Mesothelial cell of epicardium (in vitro differentiated cells): ENCODE data around the gene PRKN. TPM values are rescaled to one million over a fixed set of nuclear protein-coding genes. Genes with fewer than 3 reads are reported as not detected.

Experiments used
- DNase-seq, 2 experiments: peaks; one replicate each; pipeline ENCODE4 v3.0.0; 2021; ENCODE audit warnings: low spot score in 2 of 2; ENCODE audit not compliant: unreplicated experiment in 2 of 2
- H3K27ac Mint-ChIP-seq: 2 replicates; pipeline ENCODE4 v1.8.0; 2021; ENCODE audit warnings: mixed read lengths
- H3K27me3 Mint-ChIP-seq: 2 replicates; pipeline ENCODE4 v1.8.0; 2021; ENCODE audit warnings: low read depth, mixed read lengths
- H3K36me3 Mint-ChIP-seq: 2 replicates; pipeline ENCODE4 v1.8.0; 2021; ENCODE audit warnings: mixed read lengths
- H3K4me1 Mint-ChIP-seq: 2 replicates; pipeline ENCODE4 v1.8.0; 2021; ENCODE audit warnings: mixed read lengths
- H3K4me3 Mint-ChIP-seq: 2 replicates; pipeline ENCODE4 v1.8.0; 2021; ENCODE audit warnings: mild to moderate bottlenecking, moderate library complexity, mixed read lengths
- H3K9me3 Mint-ChIP-seq: 2 replicates; pipeline ENCODE4 v1.8.0; 2021; ENCODE audit warnings: mixed read lengths
- CTCF ChIP-seq: fragments of 200-600 bp; sonication (generic); IDR thresholded peaks from one replicate; pipeline ENCODE4 v1.5.0; 2021; ENCODE audit warnings: antibody characterized with exemption; ENCODE audit not compliant: unreplicated experiment
- total RNA-seq: library from RNA; stranded (reverse); gene quantifications from 3 replicates; pipeline ENCODE4 v1.2.1, GENCODE V29; 2021

PRKN gene
- total RNA-seq, 1 donor from 2014 or later = 7.6 TPM

GRCh38 chr6:162069995-162070394, 657.6 kb downstream of the PRKN start:
- no peak for DNase-seq
- Mint-ChIP-seq H3K4me1 (no peaks in the 10 kb centered on the region), H3K36me3 (no peaks in the 10 kb centered on the region), H3K27ac (no peak overlapping the region), H3K27me3 (no peaks in the 10 kb centered on the region), H3K4me3 (no peak overlapping the region), H3K9me3 (peaks cover 41% of the 10 kb centered on the region)
- TF ChIP-seq CTCF = no peak

GRCh38 chr6:162068340-162068739, 659.2 kb downstream of the PRKN start:
- Mint-ChIP-seq H3K4me1 (no peaks in the 10 kb centered on the region), H3K27me3 (no peaks in the 10 kb centered on the region), H3K9me3 (peaks cover 37% of the 10 kb centered on the region), H3K4me3 (no peak overlapping the region), H3K36me3 (no peaks in the 10 kb centered on the region), H3K27ac (no peak overlapping the region)
- no peak for DNase-seq
- TF ChIP-seq CTCF = no peak

GRCh38 chr6:162063666-162064065, 663.9 kb downstream of the PRKN start:
- H3K36me3 Mint-ChIP-seq = no peaks in the 10 kb centered on the region
- H3K4me1 Mint-ChIP-seq = no peaks in the 10 kb centered on the region
- no peak overlapping the region for H3K27ac Mint-ChIP-seq
- H3K27me3 Mint-ChIP-seq = no peaks in the 10 kb centered on the region
- no peak for DNase-seq
- peaks cover 17% of the 10 kb centered on the region for H3K9me3 Mint-ChIP-seq
- H3K4me3 Mint-ChIP-seq = no peak overlapping the region
- no peak for TF ChIP-seq CTCF

GRCh38 chr6:162058281-162058875, 669.2 kb downstream of the PRKN start:
- no peak for TF ChIP-seq CTCF
- no peak overlapping the region for H3K4me3 Mint-ChIP-seq

GRCh38 chr6:162056745-162057144, 670.8 kb downstream of the PRKN start:
- Mint-ChIP-seq H3K9me3 (no peaks in the 10 kb centered on the region), H3K4me3 (no peak overlapping the region), H3K36me3 (no peaks in the 10 kb centered on the region), H3K27me3 (peaks cover 2% of the 10 kb centered on the region), H3K27ac (no peak overlapping the region), H3K4me1 (peaks cover 8% of the 10 kb centered on the region)
- DNase-seq = no peak
- no peak for TF ChIP-seq CTCF

More at GRCh38 chr6:162058281-162058875, 669.2 kb downstream of the PRKN start:
- Mint-ChIP-seq H3K27me3 (peaks cover 2% of the 10 kb centered on the region), H3K4me1 (peaks cover 8% of the 10 kb centered on the region), H3K36me3 (no peaks in the 10 kb centered on the region), H3K9me3 (no peaks in the 10 kb centered on the region), H3K27ac (no peak overlapping the region)
- no peak for DNase-seq

DNA sequence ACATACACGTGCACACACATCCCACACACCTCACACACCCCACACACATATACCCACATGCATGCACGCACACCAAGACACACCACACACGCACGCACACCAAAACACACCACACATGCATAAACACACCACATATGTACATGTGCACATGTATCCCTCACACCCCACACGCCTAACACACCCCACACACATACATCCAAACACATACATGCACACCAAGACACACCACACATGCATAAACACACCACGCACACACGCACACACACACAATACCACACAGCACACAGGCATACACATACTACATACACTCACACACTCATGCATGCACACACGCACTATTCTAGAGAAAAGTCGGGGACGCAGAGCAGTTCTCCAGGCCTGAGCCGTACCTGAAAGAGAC, 671.5 kb downstream of the PRKN start:
- DNase-seq = no peak
- Mint-ChIP-seq H3K4me1 (peaks cover 8% of the 10 kb centered on the region), H3K27me3 (peaks cover 2% of the 10 kb centered on the region), H3K27ac (no peak overlapping the region), H3K36me3 (no peaks in the 10 kb centered on the region), H3K4me3 (no peak overlapping the region), H3K9me3 (no peaks in the 10 kb centered on the region)
- no peak for TF ChIP-seq CTCF
